Frontal cortex (tissue), 4 donors: ENCODE data around the gene HOXA13. TPM values are rescaled to one million over a fixed set of nuclear protein-coding genes. Genes with fewer than 3 reads are reported as not detected.

ENCODE experiments used
- DNase-seq, 2 donors: peaks; one replicate each; pipeline ENCODE4 v3.0.0; 2012; ENCODE audit warnings: low spot score in 2 of 2
- FAIRE-seq: peaks from 2 replicates; lab custom pipeline; 2012; peaks lifted over from hg19 to GRCh38; lab: Jason Lieb, UNC
- total RNA-seq: library from RNA; depleted of rRNA; stranded (reverse); fragments of >200 nt; gene quantifications from one replicate; pipeline ENCODE4 v1.2.3, GENCODE V29; 2014
- donor health status: control.
- donor health status: control.
- donor health status: control.

The HOXA13 gene
- total RNA-seq, 1 donor from 2014 or later = not detected

GRCh38 chr7:27210441-27211083 lies 10.7 kb upstream of the HOXA13 start:
- peak in 1 of 2 donors; percentile 65 for DNase-seq
- FAIRE-seq = no peak

GRCh38 chr7:27209933-27210440 lies 10.1 kb upstream of the HOXA13 start:
- DNase-seq (no peak), FAIRE-seq (no peak)

- no peak for DNase-seq
- FAIRE-seq = no peak
Measured at GRCh38 chr7:27208998-27209397, 9.1 kb upstream of the HOXA13 start.

- no peak for FAIRE-seq
- DNase-seq = no peak
Measured at GRCh38 chr7:27207348-27207985, 7.6 kb upstream of the HOXA13 start.

DNA sequence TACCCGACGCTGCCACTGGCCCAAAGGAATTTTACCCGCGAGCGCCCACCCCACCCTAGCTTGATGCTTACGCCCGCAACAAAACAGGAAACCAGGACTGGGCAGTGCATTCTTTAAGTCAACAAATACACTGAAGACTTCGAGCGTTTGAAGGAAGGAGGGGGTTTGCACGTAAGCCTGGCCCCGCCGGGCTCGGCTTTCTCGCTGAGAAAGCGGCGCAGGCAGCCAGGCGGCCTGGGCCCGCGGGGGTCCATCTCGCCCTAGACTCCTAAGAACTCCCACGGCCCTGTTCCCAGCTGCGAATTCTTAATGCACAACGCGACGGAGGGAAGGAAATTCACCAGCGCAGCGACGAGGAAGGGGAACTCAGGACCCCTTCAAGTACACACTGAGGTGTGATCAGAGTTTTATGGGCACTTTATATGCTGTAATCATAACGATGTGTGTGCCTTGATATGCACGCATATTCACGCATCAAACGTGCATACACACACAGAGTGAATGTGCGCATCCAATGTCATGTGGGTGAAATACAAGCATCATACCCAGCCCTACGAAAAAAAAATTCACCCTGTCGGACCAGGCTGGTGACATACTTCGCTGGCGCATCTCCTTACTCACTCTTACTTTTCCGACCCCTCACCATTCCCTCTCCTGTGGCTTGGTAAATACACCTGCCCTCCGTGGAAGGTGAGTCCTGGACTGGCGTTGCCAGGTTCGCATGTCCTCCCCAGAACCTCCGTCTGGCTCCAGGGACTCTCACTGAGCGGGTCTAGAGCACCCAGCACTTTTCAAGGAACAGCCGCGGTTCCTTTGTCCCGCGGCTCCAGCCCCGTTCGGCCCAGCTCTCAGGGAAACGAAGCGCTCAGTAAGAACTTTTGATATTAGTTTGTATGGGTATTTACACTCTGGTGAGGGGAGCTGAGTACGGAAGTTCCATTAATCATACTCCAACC lies 5.7 kb upstream of the HOXA13 start:
- no peak for DNase-seq
- FAIRE-seq = no peak

- DNase-seq (no peak), FAIRE-seq (no peak)
Measured at GRCh38 chr7:27204851-27205322, 5.0 kb upstream of the HOXA13 start.

DNA sequence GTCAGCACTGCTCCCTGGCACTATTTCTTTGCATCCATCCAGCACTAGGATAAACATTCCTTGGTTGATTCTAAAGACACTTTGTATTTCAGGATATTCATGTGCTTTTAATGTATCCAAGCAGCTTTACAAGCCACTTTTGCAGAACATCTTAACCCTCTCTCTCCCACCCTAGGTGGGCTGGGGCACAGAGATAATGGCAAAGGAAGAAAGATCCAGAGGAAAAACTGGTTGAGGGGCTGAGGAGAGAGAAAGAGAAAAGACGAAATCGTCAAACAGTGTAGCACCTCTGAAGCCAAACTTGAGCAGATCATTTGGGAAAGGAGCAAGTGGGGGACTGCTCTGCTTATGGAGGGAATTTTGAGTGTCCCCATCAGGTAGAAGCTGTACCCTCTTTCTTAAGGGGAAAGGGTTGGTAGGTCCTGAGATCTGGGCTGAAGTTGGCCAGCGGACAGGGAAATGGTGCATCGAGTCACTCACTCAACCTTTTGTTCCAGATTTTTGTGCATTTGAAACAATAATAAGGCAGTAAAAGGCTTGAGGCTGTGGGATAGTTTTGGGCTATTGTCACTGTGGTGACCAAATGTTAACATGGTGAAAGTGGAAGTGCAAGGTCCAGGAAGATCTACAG lies 4.2 kb upstream of the HOXA13 start:
- no peak for DNase-seq
- no peak for FAIRE-seq

- FAIRE-seq (no peak), DNase-seq (no peak)
Measured at GRCh38 chr7:27203365-27203953, 3.6 kb upstream of the HOXA13 start.

DNA sequence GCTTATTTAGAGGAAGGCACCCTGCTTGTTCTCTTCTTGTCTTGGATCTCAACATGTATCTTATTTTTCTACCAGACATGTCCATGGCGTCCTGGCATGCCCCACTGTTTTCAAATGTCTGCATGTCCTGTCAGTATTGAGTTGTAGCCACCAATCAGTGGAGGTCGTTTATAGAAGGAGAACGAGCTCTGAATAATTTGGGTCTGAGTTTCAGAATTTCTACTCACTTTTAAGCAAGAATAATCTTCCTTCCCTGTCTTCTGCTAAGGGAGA lies 2.9 kb upstream of the HOXA13 start:
- FAIRE-seq (no peak), DNase-seq (no peak)

DNA sequence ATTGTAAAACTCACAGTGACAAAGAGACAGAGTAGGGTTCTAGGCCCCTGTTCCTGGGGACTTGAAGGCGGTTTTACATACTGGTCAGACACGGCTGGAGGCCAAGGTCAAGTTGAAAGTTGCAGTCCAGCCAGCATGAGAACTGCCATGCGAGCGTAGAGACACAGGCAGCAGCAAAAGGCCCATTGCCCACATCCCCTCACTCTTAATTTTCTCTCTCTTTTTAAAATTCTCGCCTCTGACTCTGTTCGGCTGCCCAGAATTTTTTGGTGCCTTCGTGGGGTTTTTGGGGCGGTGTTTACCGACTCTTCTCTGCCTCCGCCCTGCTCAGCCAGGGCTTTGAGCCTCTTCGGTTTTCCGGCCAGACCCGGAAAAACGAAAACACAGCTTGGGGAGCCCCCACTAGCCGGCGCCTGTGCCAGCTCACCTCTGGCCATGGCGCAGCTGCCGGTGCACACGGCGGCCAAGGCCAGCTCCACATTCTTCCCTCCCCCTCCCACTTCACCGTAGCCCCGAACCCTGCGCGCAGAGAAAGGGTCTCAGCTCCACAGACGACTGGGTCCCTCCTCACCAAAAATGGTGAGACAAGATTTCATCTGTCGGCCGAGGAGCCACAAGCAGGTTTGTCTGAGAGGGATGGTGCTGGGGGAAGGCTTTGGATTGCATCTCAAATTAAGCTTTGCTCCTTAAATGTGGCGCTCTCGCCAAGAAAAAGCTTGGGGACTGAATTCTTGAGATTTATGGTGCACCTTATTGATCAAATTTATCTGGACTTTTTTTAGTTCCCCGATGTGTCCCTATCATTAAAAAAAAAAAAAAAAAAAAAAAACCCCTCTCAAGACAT lies 2.3 kb upstream of the HOXA13 start:
- FAIRE-seq (no peak), DNase-seq (no peak)

GRCh38 chr7:27201580-27202017 lies 1.7 kb upstream of the HOXA13 start:
- FAIRE-seq (no peak), DNase-seq (no peak)

GRCh38 chr7:27200761-27201579 lies 1.1 kb upstream of the HOXA13 start:
- DNase-seq = no peak
- FAIRE-seq = no peak

- DNase-seq (no peak), FAIRE-seq (no peak)
Measured at GRCh38 chr7:27198871-27199801, 755 bp downstream of the HOXA13 start.

- no peak for DNase-seq
- FAIRE-seq = no peak
Measured at GRCh38 chr7:27198138-27198841, 1.6 kb downstream of the HOXA13 start.

GRCh38 chr7:27197137-27198042 lies 2.5 kb downstream of the HOXA13 start:
- DNase-seq = no peak
- no peak for FAIRE-seq
